Uterus (tissue), 4 donors: Measurements from ENCODE around the gene SATB2. TPM values are rescaled to one million over a fixed set of nuclear protein-coding genes. Genes with fewer than 3 reads are reported as not detected.

Experiments used
- DNase-seq, 2 donors: peaks; one replicate each; pipeline ENCODE4 v3.0.0-alpha.2; 2019 to 2020
- H3K27ac ChIP-seq, 2 donors: fragments of 200-600 bp; sonication (generic); 1 replicate in 1 of 2; 2 replicates in 1 of 2; pipeline ENCODE4 v1.5.1; 2016 to 2018
- H3K27me3 ChIP-seq, 2 donors: fragments of 200-600 bp; sonication (generic); one replicate each; pipeline ENCODE4 v1.5.1; 2018 to 2019; ENCODE audit warnings: control low read depth in 1 of 2
- H3K36me3 ChIP-seq, 2 donors: fragments of 200-600 bp; sonication (generic); one replicate each; pipeline ENCODE4 v1.5.1; 2019; ENCODE audit warnings: control low read depth in 1 of 2
- H3K4me1 ChIP-seq, 2 donors: fragments of 200-600 bp; sonication (generic); one replicate each; pipeline ENCODE4 v1.5.1; 2018 to 2019; ENCODE audit warnings: control low read depth in 1 of 2
- H3K4me3 ChIP-seq, 2 donors: fragments of 200-600 bp; sonication (generic); 1 replicate in 1 of 2; 2 replicates in 1 of 2; pipeline ENCODE4 v1.5.1; 2018 to 2019; ENCODE audit warnings: mild to moderate bottlenecking in 1 of 2
- H3K9me3 ChIP-seq, 2 donors: fragments of 200-600 bp; sonication (generic); one replicate each; pipeline ENCODE4 v1.5.1; 2019; ENCODE audit warnings: control low read depth in 1 of 2
- CTCF ChIP-seq, 4 experiments: fragments of 200-600 bp in 2 of 4; fragments of 450-650 bp in 2 of 4; sonication (generic) in 2 of 4; IDR thresholded peaks; one replicate each; pipeline ENCODE4 v1.5.1; 2016 to 2019; ENCODE audit warnings: antibody characterized with exemption in 4 of 4, mild to moderate bottlenecking in 2 of 4, moderate library complexity in 1 of 4
- POLR2A ChIP-seq, 2 donors: fragments of 450-650 bp; IDR thresholded peaks; one replicate each; pipeline ENCODE4 v1.6.1; 2016; ENCODE audit warnings: antibody characterized with exemption in 2 of 2, mild to moderate bottlenecking in 1 of 2, moderate library complexity in 1 of 2
- intact Hi-C: fragments of 100-400 bp; cut with DNase I; formaldehyde crosslinking; loops from one replicate; pipeline ENCODE4 v1.15.1; 2023; ENCODE audit warnings: low total_unique reads
- total RNA-seq, 4 donors: library from RNA; depleted of rRNA in 3 of 4; stranded (reverse); fragments of >200 nt in 3 of 4; gene quantifications; one replicate each; pipeline versions ENCODE4 v1.1.0 to v1.2.4, GENCODE V29; 2014 to 2023
- donor health status: DM: yes; HTN: yes; CAD: no.

Gene SATB2
- 1 to 10 TPM; 1.0 to 8.8 (median 5.0) TPM for total RNA-seq

GRCh38 chr2:199457147-199458008, at the start of gene SATB2:
Gene SATB2 (minus strand): TSS chr2:199457939. CDS start chr2:199456037, 1,902 bp downstream.
- TF ChIP-seq CTCF (IDR thresholded peaks at IDR 0.05), result no peak
- TF ChIP-seq POLR2A (IDR thresholded peaks at IDR 0.05), result no peak
- intact Hi-C loops, result no loop called here
- Histone ChIP-seq H3K27ac (peak within 1 kb of the TSS; percentile 70 to 72), H3K4me1 (peaks cover 0 to 20% of the 10 kb centered on the region in 2 donors), H3K9me3 (no peaks in the 10 kb centered on the region), H3K4me3 (peak within 1 kb of the TSS; percentile 62 to 88), H3K36me3 (no peaks in the 10 kb centered on the region), H3K27me3 (peaks cover 23 to 57% of the 10 kb centered on the region in 2 donors)
- DNase-seq, result no peak

- TF ChIP-seq CTCF (IDR thresholded peaks at IDR 0.05), result no peak
- TF ChIP-seq POLR2A (IDR thresholded peaks at IDR 0.05), result no peak
Observed at GRCh38 chr2:199505755-199506403, 48.1 kb upstream of the SATB2 start.

GRCh38 chr2:199503148-199503547, 45.4 kb upstream of the SATB2 start:
- no peak for DNase-seq
- Histone ChIP-seq H3K9me3 (no peaks in the 10 kb centered on the region), H3K27ac (no peak overlapping the region), H3K4me3 (no peak overlapping the region), H3K27me3 (no peaks in the 10 kb centered on the region), H3K36me3 (no peaks in the 10 kb centered on the region), H3K4me1 (no peaks in the 10 kb centered on the region)
- intact Hi-C loops, result no loop called here
- no peak for TF ChIP-seq CTCF (IDR thresholded peaks at IDR 0.05)
- TF ChIP-seq POLR2A (IDR thresholded peaks at IDR 0.05), result no peak

More at GRCh38 chr2:199505755-199506403, 48.1 kb upstream of the SATB2 start:
- intact Hi-C loops, result no loop called here
- Histone ChIP-seq H3K27ac (no peak overlapping the region), H3K4me3 (no peak overlapping the region), H3K9me3 (no peaks in the 10 kb centered on the region), H3K36me3 (no peaks in the 10 kb centered on the region), H3K27me3 (no peaks in the 10 kb centered on the region), H3K4me1 (no peaks in the 10 kb centered on the region)
- no peak for DNase-seq

- no peak for TF ChIP-seq POLR2A (IDR thresholded peaks at IDR 0.05)
- no peak for TF ChIP-seq CTCF (IDR thresholded peaks at IDR 0.05)
- intact Hi-C loops, result no loop called here
Observed at GRCh38 chr2:199499005-199499404, 41.3 kb upstream of the SATB2 start.

GRCh38 chr2:199495147-199495546, 37.4 kb upstream of the SATB2 start:
- H3K9me3 ChIP-seq, result no peaks in the 10 kb centered on the region
- no peaks in the 10 kb centered on the region for H3K36me3 ChIP-seq
- no peaks in the 10 kb centered on the region for H3K27me3 ChIP-seq
- intact Hi-C loops, result no loop called here
- TF ChIP-seq POLR2A (IDR thresholded peaks at IDR 0.05) (no peak), CTCF (IDR thresholded peaks at IDR 0.05) (no peak)
- no peak for DNase-seq
- no peak overlapping the region for H3K4me3 ChIP-seq
- no peak overlapping the region for H3K27ac ChIP-seq
- no peaks in the 10 kb centered on the region for H3K4me1 ChIP-seq

More at GRCh38 chr2:199499005-199499404, 41.3 kb upstream of the SATB2 start:
- no peaks in the 10 kb centered on the region for H3K36me3 ChIP-seq
- no peak overlapping the region for H3K4me3 ChIP-seq
- no peaks in the 10 kb centered on the region for H3K9me3 ChIP-seq
- no peak overlapping the region for H3K27ac ChIP-seq
- H3K4me1 ChIP-seq, result no peaks in the 10 kb centered on the region
- no peak for DNase-seq
- no peaks in the 10 kb centered on the region for H3K27me3 ChIP-seq
